B cell (primary cell): ENCODE measurements around the gene BOD1. TPM values are rescaled to one million over a fixed set of nuclear protein-coding genes. Genes with fewer than 3 reads are reported as not detected.

Experiments used
- ATAC-seq: fragments of 200-7000 bp; cut with Tn5 transposase; one replicate; pipeline ENCODE4 v1.10.0; 2021; ENCODE audit warnings: low read depth, mild to moderate bottlenecking, moderate number of reproducible peaks, moderate library complexity
- CTCF ChIA-PET: fragments of 350-600 bp; sonication (Branson Sonifier 250); formaldehyde crosslinking; loops from one replicate; lab custom pipeline; 2021; ENCODE audit warnings: antibody characterized with exemption, inconsistent platforms; lab: Charles Lee
- POLR2A ChIA-PET: fragments of 350-600 bp; sonication (Branson Sonifier 250); formaldehyde crosslinking; loops from one replicate; lab custom pipeline; 2021; ENCODE audit warnings: antibody characterized with exemption; lab: Charles Lee
- DNase-seq: peaks from one replicate; pipeline ENCODE4 v3.0.0; 2013
- H2AFZ ChIP-seq: 2 replicates; pipeline ENCODE4 v1.6.1; 2012; ENCODE audit warnings: mild to moderate bottlenecking, low read depth, low read length; ENCODE audit not compliant: insufficient read depth, poor library complexity, severe bottlenecking
- H3K27ac ChIP-seq, 2 donors: 1 replicate in 1 of 2; 2 replicates in 1 of 2; pipeline ENCODE4 v1.5.1; 2012 to 2013; ENCODE audit warnings: low read length in 2 of 2, mild to moderate bottlenecking in 2 of 2, moderate library complexity in 1 of 2
- H3K27me3 ChIP-seq, 4 experiments: fragments of 200-600 bp in 1 of 4; sonication (generic) in 1 of 4; replicated peaks in 1 of 4; 1 replicate in 2 of 4; 2 replicates in 2 of 4; pipeline versions ENCODE4 v1.6.1 to v1.7.0; 2013 to 2016; ENCODE audit warnings: low read length in 3 of 4, mild to moderate bottlenecking in 2 of 4, mixed read lengths in 1 of 4, moderate library complexity in 1 of 4; ENCODE audit not compliant: insufficient read depth in 4 of 4, control insufficient read depth in 3 of 4; ENCODE audit errors: control extremely low read depth in 1 of 4
- H3K36me3 ChIP-seq, 2 experiments: replicated peaks in 1 of 2; 1 replicate in 1 of 2; 2 replicates in 1 of 2; pipeline versions ENCODE4 v1.6.1 to v1.7.1; 2013; ENCODE audit warnings: low read length in 1 of 2; ENCODE audit not compliant: insufficient read depth in 2 of 2, control insufficient read depth in 1 of 2; ENCODE audit errors: control extremely low read depth in 1 of 2, extremely low read depth in 1 of 2
- H3K4me1 ChIP-seq, 2 donors: fragments of 200-600 bp in 1 of 2; sonication (generic) in 1 of 2; 1 replicate in 1 of 2; 2 replicates in 1 of 2; pipeline versions ENCODE4 v1.5.1 to v1.6.1; 2013 to 2017; ENCODE audit warnings: low read length in 2 of 2; ENCODE audit not compliant: control insufficient read depth in 2 of 2, insufficient read depth in 2 of 2
- H3K4me2 ChIP-seq: replicated peaks from 2 replicates; pipeline ENCODE3; 2012; ENCODE audit warnings: mild to moderate bottlenecking, low read depth, low read length; ENCODE audit not compliant: poor library complexity, severe bottlenecking
- H3K4me3 ChIP-seq, 5 experiments: fragments of 200-600 bp in 1 of 5; sonication (generic) in 1 of 5; 1 replicate in 3 of 5; 2 replicates in 2 of 5; pipeline versions ENCODE4 v1.5.1 to v1.7.0; 2011 to 2016; ENCODE audit warnings: low read length in 4 of 5, mild to moderate bottlenecking in 4 of 5, low read depth in 2 of 5, control low read depth in 1 of 5, moderate library complexity in 1 of 5; ENCODE audit not compliant: insufficient read depth in 1 of 5; ENCODE audit errors: control extremely low read depth in 1 of 5, extremely low read depth in 1 of 5
- H3K79me2 ChIP-seq: fragments of 200-600 bp; sonication (generic); one replicate; pipeline ENCODE4 v1.6.0; 2016; ENCODE audit warnings: low read length; ENCODE audit not compliant: control insufficient read depth, insufficient read depth
- H3K9ac ChIP-seq: fragments of 200-600 bp; sonication (generic); 2 replicates; pipeline ENCODE4 v1.6.1; 2017; ENCODE audit warnings: mild to moderate bottlenecking, low read length, moderate library complexity
- H3K9me3 ChIP-seq, 3 donors: one replicate each; pipeline versions ENCODE4 v1.6.1 to v1.7.1; 2013; ENCODE audit warnings: low read length in 2 of 3; ENCODE audit not compliant: control insufficient read depth in 2 of 3, insufficient read depth in 1 of 3; ENCODE audit errors: control extremely low read depth in 1 of 3
- H4K20me1 ChIP-seq: 2 replicates; pipeline ENCODE4 v1.6.0; 2012; ENCODE audit warnings: mild to moderate bottlenecking, low read length; ENCODE audit not compliant: insufficient read depth, control insufficient read depth, poor library complexity, severe bottlenecking
- H3K27ac Mint-ChIP-seq: one replicate; pipeline ENCODE4 v1.8.0; 2021; ENCODE audit warnings: mixed read lengths
- H3K27me3 Mint-ChIP-seq: one replicate; pipeline ENCODE4 v1.8.0; 2021; ENCODE audit warnings: mixed read lengths
- H3K4me1 Mint-ChIP-seq: one replicate; pipeline ENCODE4 v1.8.0; 2021; ENCODE audit warnings: mixed read lengths
- H3K4me3 Mint-ChIP-seq: one replicate; pipeline ENCODE4 v1.8.0; 2021; ENCODE audit warnings: mixed read lengths
- H3K9me3 Mint-ChIP-seq: one replicate; pipeline ENCODE4 v1.8.0; 2022; ENCODE audit warnings: mixed read lengths; ENCODE audit not compliant: insufficient read depth
- EZH2 ChIP-seq: IDR thresholded peaks from 2 replicates; pipeline ENCODE4 v1.6.1; 2012; ENCODE audit warnings: borderline replicate concordance, low read depth, mild to moderate bottlenecking, moderate library complexity, low read length; ENCODE audit not compliant: insufficient read depth, poor library complexity, severe bottlenecking
- WGBS: methylation state at CpG from one replicate; pipeline ENCODE4 v1.1.5; 2013; ENCODE audit warnings: missing lambda C conversion rate; ENCODE audit not compliant: insufficient coverage; 5-methylcytosine and 5-hydroxymethylcytosine counted together
- intact Hi-C: fragments of 100-400 bp; cut with micrococcal nuclease; formaldehyde crosslinking; loops from one replicate; pipeline ENCODE4 v1.10.0; 2022
- polyA plus RNA-seq: library from polyadenylated mRNA; depleted of rRNA; stranded (reverse); fragments of >200 nt; gene quantifications from 2 replicates; pipeline ENCODE4 v1.2.3, GENCODE V29; 2012
- total RNA-seq, 2 donors: library from RNA; stranded (reverse); fragments of 120-200 nt in 1 of 2; gene quantifications; 1 replicate in 1 of 2; 2 replicates in 1 of 2; pipeline versions ENCODE4 v1.2.3 to v1.2.4, GENCODE V29; 2013 to 2022
- TF ChIP-seq, protein P1 (sequence below): fragments of 200-600 bp; IDR thresholded peaks from one replicate; pipeline ENCODE4 v1.8.0; 2022; ENCODE audit warnings: antibody characterized with exemption, mild to moderate bottlenecking

The BOD1 gene
- total and polyA plus RNA-seq, 2 donors (not counting 1 experiment from before 2014, with no cell fraction given): 15.1 to 34.7 TPM

DNA sequence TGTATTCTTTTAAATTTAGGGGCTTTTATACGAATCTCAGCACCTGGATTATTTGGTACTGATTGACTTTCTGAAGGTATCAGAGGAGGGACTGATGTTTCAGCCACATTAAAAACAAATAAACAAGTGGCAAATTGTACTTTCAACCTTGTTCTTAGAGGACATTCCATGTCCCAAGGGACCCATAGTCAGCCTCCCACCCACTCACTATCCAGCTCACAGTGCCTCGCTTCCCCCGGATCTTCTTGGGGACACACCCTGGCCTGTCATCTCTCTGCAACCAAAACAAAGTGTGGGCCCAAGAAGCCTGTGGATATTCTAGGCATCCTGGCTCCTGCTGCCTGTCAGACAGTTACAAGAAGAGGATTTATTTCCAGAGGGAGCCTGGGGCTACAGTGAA lies 8.8 kb upstream of the BOD1 start:
- intact Hi-C loops: no loop called here
- Histone ChIP-seq H3K27ac (no peak overlapping the region), H3K4me3 (no peak overlapping the region), H3K9me3 (no peaks in the 10 kb centered on the region), H3K9ac (no peak overlapping the region), H3K27me3 (no peaks in the 10 kb centered on the region), H4K20me1 (no peaks in the 10 kb centered on the region), H3K4me1 (peaks cover 7 to 12% of the 10 kb centered on the region in 2 donors), H3K36me3 (no peaks in the 10 kb centered on the region), H3K79me2 (no peaks in the 10 kb centered on the region), H2AFZ (peak overlapping the region; percentile 61), H3K4me2 (peak overlapping the region; percentile 24)
- no peak for TF ChIP-seq EZH2
- TF ChIP-seq, protein P1, sequence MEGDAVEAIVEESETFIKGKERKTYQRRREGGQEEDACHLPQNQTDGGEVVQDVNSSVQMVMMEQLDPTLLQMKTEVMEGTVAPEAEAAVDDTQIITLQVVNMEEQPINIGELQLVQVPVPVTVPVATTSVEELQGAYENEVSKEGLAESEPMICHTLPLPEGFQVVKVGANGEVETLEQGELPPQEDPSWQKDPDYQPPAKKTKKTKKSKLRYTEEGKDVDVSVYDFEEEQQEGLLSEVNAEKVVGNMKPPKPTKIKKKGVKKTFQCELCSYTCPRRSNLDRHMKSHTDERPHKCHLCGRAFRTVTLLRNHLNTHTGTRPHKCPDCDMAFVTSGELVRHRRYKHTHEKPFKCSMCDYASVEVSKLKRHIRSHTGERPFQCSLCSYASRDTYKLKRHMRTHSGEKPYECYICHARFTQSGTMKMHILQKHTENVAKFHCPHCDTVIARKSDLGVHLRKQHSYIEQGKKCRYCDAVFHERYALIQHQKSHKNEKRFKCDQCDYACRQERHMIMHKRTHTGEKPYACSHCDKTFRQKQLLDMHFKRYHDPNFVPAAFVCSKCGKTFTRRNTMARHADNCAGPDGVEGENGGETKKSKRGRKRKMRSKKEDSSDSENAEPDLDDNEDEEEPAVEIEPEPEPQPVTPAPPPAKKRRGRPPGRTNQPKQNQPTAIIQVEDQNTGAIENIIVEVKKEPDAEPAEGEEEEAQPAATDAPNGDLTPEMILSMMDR: no peak
- Mint-ChIP-seq H3K9me3 (no peaks in the 10 kb centered on the region), H3K27ac (no peak overlapping the region), H3K27me3 (no peaks in the 10 kb centered on the region), H3K4me3 (no peak overlapping the region), H3K4me1 (peaks cover 15% of the 10 kb centered on the region)
- POLR2A ChIA-PET: interaction anchor here (0.9 kb wide), 1 partner anchor 9 kb away, joined by 5 read pairs; the partner anchor contains the start of gene BOD1
- DNase-seq (no peak), ATAC-seq (no peak)
- CTCF ChIA-PET: interaction anchor here (0.9 to 12.6 kb wide), 9 partner anchors 9 to 349 kb away, joined by 3 to 201 read pairs (median 4); partner anchors contain the start of gene BOD1
- WGBS: 100% methylated on average over 2 of the region's 3 CpGs

DNA sequence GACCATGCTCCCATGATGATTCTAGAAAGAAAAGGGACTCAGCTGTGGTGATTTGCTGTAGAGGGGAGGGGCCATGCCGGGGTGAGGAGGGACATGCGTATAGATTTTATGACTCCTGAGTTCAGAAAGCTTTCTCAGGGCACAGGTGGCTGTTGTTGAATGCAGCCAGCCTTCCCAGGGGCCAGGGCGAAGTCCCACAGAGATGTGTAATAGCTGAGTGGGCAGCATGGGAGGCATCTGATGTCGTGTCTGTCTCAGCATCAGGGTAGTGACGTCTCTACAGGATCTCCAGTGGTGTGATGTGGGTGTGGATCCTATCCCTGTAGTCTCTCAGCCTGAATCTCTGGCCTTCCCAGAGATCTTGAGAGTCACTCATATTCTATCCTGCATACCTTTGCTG lies 7.8 kb upstream of the BOD1 start:
- Histone ChIP-seq H3K79me2 (no peaks in the 10 kb centered on the region), H3K9ac (no peak overlapping the region), H2AFZ (no peak overlapping the region), H3K27me3 (no peaks in the 10 kb centered on the region), H4K20me1 (no peaks in the 10 kb centered on the region), H3K4me1 (peaks cover 7 to 12% of the 10 kb centered on the region in 2 donors), H3K36me3 (no peaks in the 10 kb centered on the region), H3K27ac (no peak overlapping the region), H3K4me3 (no peak overlapping the region), H3K4me2 (no peak overlapping the region), H3K9me3 (no peaks in the 10 kb centered on the region)
- no peaks in the 10 kb centered on the region for H3K9me3 Mint-ChIP-seq
- intact Hi-C loops: no loop called here
- ChIA-PET CTCF (interaction anchor here (0.6 to 12.6 kb wide), 6 partner anchors 12 to 349 kb away, joined by 3 to 201 read pairs (median 6); no protein-coding TSS in a partner anchor), POLR2A (interaction anchor here (0.5 kb wide), 2 partner anchors 122 to 148 kb away, joined by 3 to 4 read pairs; no protein-coding TSS in a partner anchor)
- H3K4me3 Mint-ChIP-seq: no peak overlapping the region
- H3K27ac Mint-ChIP-seq: no peak overlapping the region
- DNase-seq (no peak), ATAC-seq (no peak)
- H3K4me1 Mint-ChIP-seq: peaks cover 15% of the 10 kb centered on the region
- 78% methylated on average over 5 of the region's 5 CpGs for WGBS
- TF ChIP-seq, protein P1: no peak
- TF ChIP-seq EZH2: no peak
- no peaks in the 10 kb centered on the region for H3K27me3 Mint-ChIP-seq
